GM12878 (cell line): ENCODE measurements around the gene PRKN. TPM values are rescaled to one million over a fixed set of nuclear protein-coding genes. Genes with fewer than 3 reads are reported as not detected.

Experiments
- ATAC-seq: fragments of 200-7000 bp; cut with Tn5 transposase; 3 replicates; pipeline ENCODE4 v1.9.1; 2020; ENCODE audit warnings: mild to moderate bottlenecking, moderate library complexity
- BruUV-seq: library from RNA; stranded (reverse); fragments of 400-500 nt; replicated peaks from 2 replicates; lab custom pipeline; 2021; lab: Mats Ljungman, UMichigan
- CTCF ChIA-PET: fragments of 300-600 bp; sonication (Branson Sonifier 250); formaldehyde crosslinking; extraction: SDS; loops from one replicate; lab custom pipeline; 2021; ENCODE audit warnings: inconsistent platforms; lab: Yijun Ruan, JAX
- POLR2A ChIA-PET: fragments of 350-600 bp; formaldehyde crosslinking; extraction: SDS; loops from one replicate; lab custom pipeline; 2021; ENCODE audit warnings: inconsistent platforms; lab: Charles Lee
- RAD21 ChIA-PET: fragments of 300-600 bp; sonication (Branson Sonifier 250); formaldehyde crosslinking; loops from one replicate; lab custom pipeline; 2023; ENCODE audit warnings: antibody characterized with exemption; ENCODE audit not compliant: unreplicated experiment; lab: Charles Lee
- SMC1A ChIA-PET: fragments of 300-600 bp; sonication (Branson Sonifier 250); formaldehyde crosslinking; loops from one replicate; lab custom pipeline; 2023; ENCODE audit not compliant: unreplicated experiment, uncharacterized antibody; lab: Charles Lee
- DNase-seq: peaks from one replicate; pipeline ENCODE4 v3.0.0-alpha.2; 2011; ENCODE audit warnings: low read depth, low spot score
- FAIRE-seq: peaks from 3 replicates; lab custom pipeline; 2011; peaks lifted over from hg19 to GRCh38; lab: Jason Lieb, UNC
- H2AFZ ChIP-seq: 2 replicates; pipeline ENCODE4 v1.6.0; 2011; ENCODE audit warnings: low read depth, low read length, control low read depth; ENCODE audit not compliant: control insufficient read depth
- H3K27ac ChIP-seq: 2 replicates; pipeline ENCODE4 v1.5.1; 2011; ENCODE audit warnings: control low read depth; ENCODE audit not compliant: control insufficient read depth, insufficient read depth
- H3K27me3 ChIP-seq, 2 experiments: replicated peaks in 1 of 2; 2 replicates each; pipeline versions ENCODE4 v1.6.0 to v1.6.1; 2011; ENCODE audit warnings: low read length in 1 of 2; ENCODE audit not compliant: control insufficient read depth in 2 of 2, insufficient read depth in 2 of 2
- H3K36me3 ChIP-seq, 2 experiments: 2 replicates each; pipeline ENCODE4 v1.5.1; 2011; ENCODE audit warnings: low read length in 1 of 2; ENCODE audit not compliant: control insufficient read depth in 2 of 2, insufficient read depth in 2 of 2
- H3K4me1 ChIP-seq: 2 replicates; pipeline ENCODE4 v1.6.1; 2011; ENCODE audit warnings: mild to moderate bottlenecking, low read length, moderate library complexity, mixed read lengths; ENCODE audit not compliant: control insufficient read depth, insufficient read depth
- H3K4me2 ChIP-seq: 2 replicates; pipeline ENCODE4 v1.6.0; 2011; ENCODE audit warnings: control low read depth; ENCODE audit not compliant: control insufficient read depth, insufficient read depth
- H3K4me3 ChIP-seq: fragments of 200-600 bp; sonication (generic); 2 replicates; pipeline ENCODE4 v1.5.1; 2016
- H3K79me2 ChIP-seq: 2 replicates; pipeline ENCODE4 v1.6.0; 2011; ENCODE audit warnings: low read length; ENCODE audit not compliant: control insufficient read depth, insufficient read depth
- H3K9ac ChIP-seq: 2 replicates; pipeline ENCODE4 v1.8.0; 2011; ENCODE audit warnings: low read length, control low read depth, mixed read lengths; ENCODE audit not compliant: control insufficient read depth, insufficient read depth
- H3K9me3 ChIP-seq: replicated peaks from 3 replicates; pipeline ENCODE4 v1.5.1; 2011; ENCODE audit warnings: mild to moderate bottlenecking, low read length; ENCODE audit not compliant: control insufficient read depth, insufficient read depth
- H4K20me1 ChIP-seq: 2 replicates; pipeline ENCODE4 v1.6.0; 2011; ENCODE audit not compliant: control insufficient read depth, insufficient read depth
- FOXK2 ChIP-seq: fragments of 450-650 bp; IDR thresholded peaks from 2 replicates; pipeline ENCODE4 v1.6.1; 2017; ENCODE audit warnings: mild to moderate bottlenecking, moderate library complexity
- HCFC1 ChIP-seq: fragments of 150-350 bp; IDR thresholded peaks from 2 replicates; pipeline ENCODE4 v1.6.1; 2014; ENCODE audit warnings: low read length
- IRF4 ChIP-seq: IDR thresholded peaks from 2 replicates; pipeline ENCODE4 v1.6.1; 2011; ENCODE audit warnings: low read depth, low read length
- KDM1A ChIP-seq: fragments of 200-600 bp; sonication (generic); IDR thresholded peaks from 2 replicates; pipeline ENCODE4 v1.6.1; 2016; ENCODE audit warnings: borderline replicate concordance
- STAT3 ChIP-seq: IDR thresholded peaks from 2 replicates; pipeline ENCODE4 v1.6.1; 2011; ENCODE audit warnings: low read depth, low read length, improper control_type of control experiment
- TBL1XR1 ChIP-seq: IDR thresholded peaks from 2 replicates; pipeline ENCODE4 v1.6.1; 2012; ENCODE audit warnings: low read depth, low read length, improper control_type of control experiment
- TCF12 ChIP-seq: IDR thresholded peaks from 2 replicates; pipeline ENCODE4 v1.6.1; 2011; ENCODE audit warnings: low read depth, mild to moderate bottlenecking, low read length
- WGBS: methylation state at CpG from one replicate; pipeline ENCODE4 v1.1.6; 2016; ENCODE audit warnings: low lambda C conversion rate; ENCODE audit not compliant: insufficient replicate concordance, insufficient coverage; ENCODE audit errors: missing lambda C conversion rate; 5-methylcytosine and 5-hydroxymethylcytosine counted together
- in situ Hi-C: fragments of 300-500 bp; cut with MboI; formaldehyde crosslinking; loops from 9 replicates; pipeline ENCODE4 v1.14.3; 2018; ENCODE audit warnings: mixed read lengths
- intact Hi-C: fragments of 100-400 bp; cut with micrococcal nuclease; formaldehyde crosslinking; loops from one replicate; pipeline ENCODE4 v1.14.2; 2022; ENCODE audit not compliant: unreplicated experiment
- polyA plus RNA-seq, 11 experiments: library from polyadenylated mRNA; depleted of rRNA in 4 of 11; unstranded in 6 of 11; stranded (reverse) in 5 of 11; fragments of >200 nt; fragmentation: Nextera tagmentation in 4 of 11; fragmentation: Illumina TruSeq in 1 of 11; extraction: Ambion mirVana in 4 of 11; extraction: Trizol in 1 of 11; gene quantifications; 1 replicate in 1 of 11; 2 replicates in 10 of 11; pipeline versions ENCODE4 v1.2.1 to v1.2.3, GENCODE V29; 2011 to 2016; ENCODE audit warnings: inconsistent platforms in 2 of 11, missing spikeins in 2 of 11, low read depth in 1 of 11
- total RNA-seq, 4 experiments: library from RNA; depleted of rRNA in 3 of 4; stranded (reverse); fragments of >200 nt in 3 of 4; fragmentation: Illumina TruSeq in 1 of 4; extraction: Trizol in 1 of 4; gene quantifications; 2 replicates each; pipeline versions ENCODE4 v1.2.1 to v1.2.3, GENCODE V29; 2013 to 2021
- TF ChIP-seq, protein P1 (sequence below): IDR thresholded peaks from 2 replicates; pipeline ENCODE4 v1.6.1; 2011; ENCODE audit warnings: low read depth, mild to moderate bottlenecking, low read length, moderate library complexity, borderline replicate concordance; ENCODE audit errors: extremely low read depth
- TF ChIP-seq, protein P2 (sequence below): fragments of 450-650 bp; IDR thresholded peaks from 2 replicates; pipeline ENCODE4 v1.6.1; 2018; ENCODE audit warnings: borderline replicate concordance, mild to moderate bottlenecking; ENCODE audit not compliant: partially characterized antibody

The PRKN gene
- total and polyA plus RNA-seq, 10 of the 15 experiments (the other 5 are each of a cell fraction or from before 2014, with no cell fraction given), result 0.06 to 0.09 TPM; not detected in 8

DNA sequence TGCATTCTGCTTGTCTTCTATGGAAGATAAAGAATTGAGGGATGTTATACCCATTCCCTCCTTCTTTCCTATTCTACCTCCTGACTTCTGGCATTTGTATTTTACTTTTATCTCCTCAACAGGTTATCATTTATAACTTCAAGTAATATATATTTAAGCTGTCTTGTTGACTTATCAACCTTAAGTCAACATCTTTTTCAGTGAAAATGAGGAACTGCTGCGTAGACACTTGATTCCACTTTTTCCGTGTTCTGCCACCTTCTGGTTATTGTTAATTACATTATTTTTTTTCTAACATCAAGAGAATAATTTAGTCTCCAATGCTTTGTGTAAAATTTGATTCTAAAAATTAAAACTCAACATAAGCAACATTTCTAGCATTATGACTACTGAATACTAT, 107.5 kb downstream of the PRKN start:
- no peak for TF ChIP-seq KDM1A
- TF ChIP-seq IRF4, result no peak
- TF ChIP-seq STAT3, result no peak
- TF ChIP-seq, all 136 proteins: peak for 0
- intact Hi-C loops, result no loop called here
- no peaks in the 10 kb centered on the region for H4K20me1 ChIP-seq
- no peak overlapping the region for H2AFZ ChIP-seq
- WGBS, result 48% methylated on average over 2 of the region's 2 CpGs
- ChIA-PET CTCF (no interaction called here), RAD21 (no interaction called here), POLR2A (no interaction called here), SMC1A (interaction anchor here (1.0 kb wide), 1 partner anchor 10 kb away, joined by 3 read pairs; no protein-coding TSS in a partner anchor)
- H3K27me3 ChIP-seq, result no peaks in the 10 kb centered on the region
- in situ Hi-C loops, result no loop called here
- no peak for DNase-seq
- H3K9ac ChIP-seq, result no peak overlapping the region
- FAIRE-seq, result no peak
- no peaks in the 10 kb centered on the region for H3K79me2 ChIP-seq
- no peak overlapping the region for H3K4me2 ChIP-seq
- no peak overlapping the region for H3K27ac ChIP-seq
- H3K4me3 ChIP-seq, result no peak overlapping the region
- BruUV-seq, result no TSS peak
- H3K9me3 ChIP-seq, result no peaks in the 10 kb centered on the region
- H3K36me3 ChIP-seq, result no peaks in the 10 kb centered on the region
- no peaks in the 10 kb centered on the region for H3K4me1 ChIP-seq
- no peak for ATAC-seq

DNA sequence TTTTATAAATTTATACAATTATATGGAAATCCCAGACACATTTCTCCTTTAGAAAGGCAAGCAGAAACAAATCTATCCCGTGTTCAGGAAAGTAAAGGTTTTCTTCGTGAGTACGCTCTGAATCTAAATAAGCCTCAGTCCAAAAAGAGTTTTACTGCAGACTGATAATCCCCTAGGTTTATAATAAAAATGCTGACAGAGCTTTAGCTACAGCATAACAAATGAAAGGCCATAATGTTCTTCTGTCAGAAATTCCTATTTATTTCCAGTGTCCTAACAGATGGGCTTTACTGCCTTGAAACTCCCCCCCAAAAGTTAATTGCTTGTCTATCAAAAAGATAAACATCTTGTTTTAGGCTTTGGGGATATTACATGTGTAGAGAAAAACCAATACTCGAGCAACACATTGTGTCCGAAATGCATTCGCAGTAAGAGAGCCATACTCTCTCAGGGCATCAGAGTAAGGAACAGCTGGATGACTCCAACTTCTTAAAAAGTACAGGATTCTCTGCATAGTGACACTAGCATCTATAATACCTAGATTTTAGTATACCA, 109.0 kb downstream of the PRKN start:
- RAD21 ChIA-PET, result no interaction called here
- 35% methylated on average over 6 of the region's 6 CpGs for WGBS
- CTCF ChIA-PET, result no interaction called here
- SMC1A ChIA-PET, result no interaction called here
- no peak overlapping the region for H3K9ac ChIP-seq
- intact Hi-C loops (no loop called here), in situ Hi-C loops (no loop called here)
- H3K27ac ChIP-seq, result no peak overlapping the region
- H2AFZ ChIP-seq, result no peak overlapping the region
- FAIRE-seq, result no peak
- H3K36me3 ChIP-seq, result no peaks in the 10 kb centered on the region
- DNase-seq, result no peak
- POLR2A ChIA-PET, result no interaction called here
- TF ChIP-seq TBL1XR1, result no peak
- no peak for TF ChIP-seq STAT3
- TF ChIP-seq, protein P1, sequence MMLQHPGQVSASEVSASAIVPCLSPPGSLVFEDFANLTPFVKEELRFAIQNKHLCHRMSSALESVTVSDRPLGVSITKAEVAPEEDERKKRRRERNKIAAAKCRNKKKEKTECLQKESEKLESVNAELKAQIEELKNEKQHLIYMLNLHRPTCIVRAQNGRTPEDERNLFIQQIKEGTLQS, result no peak
- TF ChIP-seq, protein P2, sequence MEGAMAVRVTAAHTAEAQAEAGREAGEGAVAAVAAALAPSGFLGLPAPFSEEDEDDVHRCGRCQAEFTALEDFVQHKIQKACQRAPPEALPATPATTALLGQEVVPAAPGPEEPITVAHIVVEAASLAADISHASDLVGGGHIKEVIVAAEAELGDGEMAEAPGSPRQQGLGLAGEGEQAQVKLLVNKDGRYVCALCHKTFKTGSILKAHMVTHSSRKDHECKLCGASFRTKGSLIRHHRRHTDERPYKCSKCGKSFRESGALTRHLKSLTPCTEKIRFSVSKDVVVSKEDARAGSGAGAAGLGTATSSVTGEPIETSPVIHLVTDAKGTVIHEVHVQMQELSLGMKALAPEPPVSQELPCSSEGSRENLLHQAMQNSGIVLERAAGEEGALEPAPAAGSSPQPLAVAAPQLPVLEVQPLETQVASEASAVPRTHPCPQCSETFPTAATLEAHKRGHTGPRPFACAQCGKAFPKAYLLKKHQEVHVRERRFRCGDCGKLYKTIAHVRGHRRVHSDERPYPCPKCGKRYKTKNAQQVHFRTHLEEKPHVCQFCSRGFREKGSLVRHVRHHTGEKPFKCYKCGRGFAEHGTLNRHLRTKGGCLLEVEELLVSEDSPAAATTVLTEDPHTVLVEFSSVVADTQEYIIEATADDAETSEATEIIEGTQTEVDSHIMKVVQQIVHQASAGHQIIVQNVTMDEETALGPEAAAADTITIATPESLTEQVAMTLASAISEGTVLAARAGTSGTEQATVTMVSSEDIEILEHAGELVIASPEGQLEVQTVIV, result no peak
- no peak for TF ChIP-seq TCF12
- no peak for TF ChIP-seq FOXK2
- TF ChIP-seq HCFC1, result no peak
- H4K20me1 ChIP-seq, result no peaks in the 10 kb centered on the region
- ATAC-seq, result no peak
- H3K4me3 ChIP-seq, result no peak overlapping the region
- H3K4me2 ChIP-seq, result no peak overlapping the region
- H3K79me2 ChIP-seq, result no peaks in the 10 kb centered on the region
- no peaks in the 10 kb centered on the region for H3K9me3 ChIP-seq
- H3K27me3 ChIP-seq, result no peaks in the 10 kb centered on the region
- BruUV-seq, result no TSS peak
- no peaks in the 10 kb centered on the region for H3K4me1 ChIP-seq
